HG03558 (cell line): Measurements from ENCODE around the gene ACOXL.

Experiments
- ATAC-seq: cut with Tn5 transposase; IDR thresholded peaks from one replicate; pipeline ENCODE4 v1.9.1; 2021; ENCODE audit warnings: moderate number of reproducible peaks; ENCODE audit not compliant: unreplicated experiment; ENCODE audit errors: extremely low read depth

The ACOXL gene

GRCh38 chr2:110815938-110816337 lies 83.6 kb downstream of the ACOXL start:
- no peak for ATAC-seq

DNA sequence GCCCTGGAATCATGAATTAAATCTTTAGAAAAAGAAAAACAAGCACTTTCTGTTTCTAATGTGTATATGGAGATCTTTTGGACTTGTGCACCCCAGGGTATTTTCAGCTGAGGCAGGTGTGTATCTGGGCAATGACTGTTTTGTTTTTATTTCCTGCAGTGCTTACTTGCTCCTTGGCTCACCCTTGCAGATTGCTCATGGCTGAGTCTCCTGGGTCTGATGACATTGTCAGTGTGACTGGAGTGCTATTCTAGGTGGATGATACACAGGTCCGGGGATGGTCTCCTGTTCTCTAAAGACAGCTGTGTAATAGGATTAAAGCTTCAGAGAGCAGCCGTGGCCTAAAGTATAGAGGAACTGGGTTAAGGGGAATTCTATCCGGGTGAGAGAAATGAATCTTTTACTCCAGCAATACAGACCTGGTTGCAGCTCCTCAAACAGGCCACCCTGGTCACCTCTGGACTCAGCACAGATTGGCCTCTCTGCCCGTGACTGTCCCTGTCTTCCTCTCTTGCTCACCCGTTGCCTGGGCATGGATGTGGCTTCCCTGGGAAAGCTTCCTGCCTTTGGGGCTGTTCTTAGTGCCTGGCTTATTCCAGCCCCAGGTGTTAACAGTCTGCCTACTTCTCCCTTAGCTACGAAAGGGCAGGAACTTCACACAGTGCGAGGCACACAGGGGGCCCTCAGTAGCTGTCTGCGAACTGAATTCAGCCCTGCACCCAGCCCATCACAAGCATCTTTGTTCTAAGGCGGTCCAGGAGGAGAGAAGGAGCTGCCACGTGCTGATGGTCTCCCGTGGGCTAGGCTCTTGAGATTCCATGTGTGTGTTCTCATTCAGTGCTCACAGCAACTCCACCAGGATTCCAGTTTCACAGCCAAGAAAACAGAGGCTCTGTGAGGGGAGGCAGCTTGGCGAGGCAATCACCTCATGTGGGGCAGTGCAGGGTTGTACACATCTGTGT lies 84.3 kb downstream of the ACOXL start:
- no peak for ATAC-seq

- ATAC-seq: no peak
Observed at GRCh38 chr2:110818767-110819481, 86.6 kb downstream of the ACOXL start.

DNA sequence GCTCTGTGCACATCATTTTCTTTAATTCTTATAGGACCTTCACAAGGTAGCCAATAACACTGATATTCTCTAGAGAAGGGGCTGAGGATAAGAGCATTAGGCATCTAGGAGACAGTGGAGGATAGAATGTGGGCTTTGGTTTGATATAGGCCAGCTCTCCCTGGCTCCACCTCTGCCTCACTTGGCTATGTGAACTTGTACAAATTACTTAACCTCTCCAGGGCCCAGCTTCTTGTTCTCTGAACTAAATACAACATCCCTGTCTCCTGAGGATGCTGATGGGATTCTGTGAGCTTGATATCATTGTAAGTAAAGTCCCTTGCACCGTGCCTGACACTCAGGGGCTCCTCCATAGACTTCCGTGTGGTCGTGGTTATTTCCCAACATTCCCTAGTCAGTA lies 87.3 kb downstream of the ACOXL start:
- ATAC-seq: no peak

GRCh38 chr2:110820128-110820527 lies 87.8 kb downstream of the ACOXL start:
- no peak for ATAC-seq

GRCh38 chr2:110823165-110823564 lies 90.8 kb downstream of the ACOXL start:
- no peak for ATAC-seq

DNA sequence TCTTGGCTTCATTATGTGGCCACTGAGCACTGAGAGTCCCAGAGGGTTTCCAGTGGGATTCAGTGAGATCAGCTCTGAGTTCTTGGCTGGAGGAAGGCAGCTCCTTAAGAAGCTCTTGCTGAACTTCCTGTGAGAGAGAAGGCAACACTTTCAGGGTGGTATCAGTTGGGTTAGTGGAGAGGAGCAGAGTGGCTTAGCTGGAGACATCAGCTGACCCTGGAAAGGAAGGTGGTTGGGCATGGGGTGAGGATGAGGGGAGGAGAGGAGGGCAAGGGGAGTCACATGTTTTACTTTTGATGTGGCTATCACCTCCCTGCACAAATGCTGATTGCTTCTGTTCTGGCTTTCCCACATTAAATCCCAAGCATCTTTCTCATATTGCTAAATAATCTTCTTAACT lies 95.1 kb downstream of the ACOXL start:
- no peak for ATAC-seq

GRCh38 chr2:110828330-110828729 lies 96.0 kb downstream of the ACOXL start:
- no peak for ATAC-seq

GRCh38 chr2:110829413-110830146 lies 97.2 kb downstream of the ACOXL start:
- ATAC-seq: no peak

- ATAC-seq: no peak
Observed at GRCh38 chr2:110832740-110833139, 100.4 kb downstream of the ACOXL start.

DNA sequence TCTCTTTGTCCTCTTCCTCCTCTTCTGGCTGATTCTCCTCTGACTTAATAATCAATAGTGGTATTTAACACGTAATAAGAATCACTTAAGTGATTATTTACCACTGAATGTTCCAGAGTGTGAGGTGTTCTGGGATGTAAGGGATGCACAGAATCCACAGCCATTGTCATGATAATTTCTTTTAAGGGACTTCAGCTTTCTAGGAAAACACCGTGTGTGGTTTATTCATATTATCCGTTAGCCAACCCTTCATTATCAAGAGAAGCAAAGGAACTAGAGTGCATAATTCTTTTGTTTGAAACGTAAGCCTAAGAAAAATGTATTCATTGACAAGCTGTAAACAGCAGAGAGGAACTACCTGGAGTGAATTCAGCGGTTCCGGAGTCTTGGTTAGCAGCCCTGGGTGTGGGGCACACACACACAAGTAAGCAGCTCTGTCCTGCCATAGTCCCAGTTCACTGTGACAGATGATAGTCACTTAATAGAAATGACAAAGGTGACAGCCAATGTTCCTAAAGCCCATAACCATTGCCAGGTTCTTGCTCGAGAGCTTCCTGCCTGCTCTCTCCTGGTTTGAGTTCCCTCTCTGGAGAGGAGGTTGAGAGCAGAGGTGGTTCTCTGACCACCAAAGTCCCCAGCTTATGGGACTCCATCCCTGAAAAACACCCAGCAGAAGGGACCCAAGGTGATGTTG lies 101.9 kb downstream of the ACOXL start:
- no peak for ATAC-seq

- ATAC-seq: no peak
Observed at GRCh38 chr2:110836671-110837070, 104.3 kb downstream of the ACOXL start.

DNA sequence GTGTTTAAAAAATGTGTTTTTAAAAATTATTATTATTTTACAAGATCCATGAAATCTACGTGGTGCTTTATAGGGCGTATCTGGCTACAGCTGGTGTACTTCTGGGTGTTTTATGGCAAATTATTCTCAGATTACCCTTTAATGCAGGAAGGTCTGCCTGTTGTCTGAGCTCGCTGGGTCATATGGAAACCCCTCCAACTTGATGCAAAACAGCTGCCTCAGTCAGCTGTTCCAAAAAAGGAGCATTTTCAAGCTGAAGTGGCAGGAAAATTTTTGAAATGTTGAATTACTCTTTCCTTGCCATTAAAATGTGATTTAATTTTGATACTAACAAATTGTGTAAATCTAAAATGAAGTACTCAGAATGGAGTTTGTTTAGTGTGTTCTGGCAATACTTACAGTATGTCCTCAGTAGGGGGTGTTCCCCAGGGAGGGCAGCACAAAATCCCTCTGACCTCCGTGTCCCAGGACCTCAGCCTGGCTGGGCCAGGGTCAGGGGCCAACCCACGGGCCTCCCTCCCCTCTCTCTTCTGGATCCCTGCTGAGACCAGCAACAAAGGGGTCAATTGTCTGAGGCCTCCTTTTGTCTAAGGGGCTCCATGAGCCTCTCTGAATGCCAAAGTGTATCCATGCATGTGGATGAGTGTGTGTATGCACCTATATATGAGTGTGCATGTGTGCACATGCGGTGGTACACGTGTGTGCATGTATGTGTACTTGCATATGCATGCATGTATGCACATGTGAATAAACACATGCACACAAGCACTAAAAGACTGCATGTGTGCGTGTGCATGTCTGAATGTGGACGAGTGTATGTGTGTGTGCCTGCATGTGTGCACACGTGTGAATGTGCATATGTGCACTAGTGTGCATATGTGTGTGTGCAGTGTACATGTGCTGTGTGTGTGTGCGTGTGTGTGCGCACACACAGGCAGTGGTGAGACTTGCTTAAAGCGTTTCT lies 105.4 kb downstream of the ACOXL start:
- no peak for ATAC-seq

GRCh38 chr2:110838657-110839384 lies 106.4 kb downstream of the ACOXL start:
- no peak for ATAC-seq

GRCh38 chr2:110840508-110840907 lies 108.1 kb downstream of the ACOXL start:
- ATAC-seq: no peak

DNA sequence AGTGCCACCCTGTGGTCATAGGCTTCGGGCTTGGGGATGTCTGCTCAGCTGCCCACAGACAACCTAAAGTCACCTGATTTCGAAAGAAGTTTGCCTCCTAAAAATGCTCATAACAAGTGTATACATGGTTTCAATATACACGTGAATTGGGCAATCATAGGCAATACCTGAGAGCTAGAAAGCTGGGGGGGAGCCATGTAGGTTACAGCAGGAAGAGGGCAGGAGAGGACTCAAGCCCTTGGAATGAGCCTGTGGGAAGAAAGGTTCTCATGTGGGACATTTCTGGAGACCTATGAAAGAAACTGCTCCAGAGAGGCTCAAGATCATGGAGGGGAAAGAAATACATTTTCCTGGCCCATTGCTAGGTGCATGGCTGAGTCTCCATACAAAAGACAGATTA lies 109.7 kb downstream of the ACOXL start:
- ATAC-seq: no peak

DNA sequence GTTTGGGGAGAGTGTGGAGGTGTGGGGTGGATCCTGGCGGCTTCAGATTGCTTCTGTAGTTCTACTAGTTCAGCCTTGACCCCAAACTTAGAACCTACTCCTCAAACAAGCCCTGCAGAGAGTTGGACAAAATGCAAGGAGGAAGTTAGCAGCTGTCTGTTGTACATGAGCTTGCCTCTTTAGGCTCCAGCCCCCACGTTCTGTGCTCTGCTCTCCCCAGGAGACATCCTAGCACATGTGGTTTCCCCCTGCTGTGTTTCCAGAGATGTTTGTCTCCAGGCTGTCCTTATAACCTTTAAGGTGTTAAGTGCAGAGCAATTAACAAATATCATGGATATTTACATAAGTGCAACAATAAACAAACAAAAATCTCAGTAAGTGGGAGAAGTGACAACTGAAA lies 111.1 kb downstream of the ACOXL start:
- no peak for ATAC-seq

DNA sequence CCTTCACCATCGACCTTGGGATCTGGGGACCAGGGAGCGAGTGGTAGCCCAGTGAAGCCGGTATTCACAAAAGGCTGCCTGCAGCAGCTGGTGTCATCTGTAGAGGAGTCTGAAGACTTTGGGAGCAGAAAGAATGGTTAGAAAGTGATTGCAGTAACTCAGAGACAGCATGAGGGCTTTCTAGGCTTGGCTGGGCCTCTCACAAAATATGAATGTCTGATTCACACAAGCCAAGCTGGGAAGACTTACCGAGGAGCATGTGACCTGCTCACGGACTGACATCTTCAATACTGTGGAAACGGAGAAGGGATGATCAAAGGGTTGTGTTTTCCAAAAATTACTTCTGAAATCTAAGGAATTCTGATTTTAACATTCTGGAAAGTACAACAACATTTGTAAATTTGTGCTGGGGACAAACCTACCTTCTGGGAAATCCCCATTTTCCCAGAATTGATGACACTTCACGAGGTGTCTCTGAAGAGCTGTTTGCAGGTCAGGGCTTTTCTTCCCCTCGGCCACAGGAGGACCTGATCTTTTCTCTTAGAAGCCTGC lies 111.7 kb downstream of the ACOXL start:
- ATAC-seq: no peak
